KOPT-K1 (cell line): ENCODE results near the gene CCDC110.

Source experiments
- H3K27ac ChIP-seq: fragments of 200-600 bp; sonication (generic); 2 replicates; pipeline ENCODE4 v1.5.1; 2016; ENCODE audit warnings: antibody characterized with exemption, mild to moderate bottlenecking, low read depth, low read length; ENCODE audit not compliant: poor library complexity, severe bottlenecking
- H3K36me3 ChIP-seq: fragments of 200-600 bp; sonication (generic); 2 replicates; pipeline ENCODE4 v1.5.1; 2017; ENCODE audit warnings: antibody characterized with exemption, mild to moderate bottlenecking, low read length, moderate library complexity; ENCODE audit not compliant: insufficient read depth
- H3K9me3 ChIP-seq: fragments of 200-600 bp; sonication (generic); 2 replicates; pipeline ENCODE4 v1.5.1; 2017; ENCODE audit warnings: antibody characterized with exemption, low read length, mild to moderate bottlenecking; ENCODE audit not compliant: insufficient read depth, poor library complexity, severe bottlenecking

The CCDC110 gene

DNA sequence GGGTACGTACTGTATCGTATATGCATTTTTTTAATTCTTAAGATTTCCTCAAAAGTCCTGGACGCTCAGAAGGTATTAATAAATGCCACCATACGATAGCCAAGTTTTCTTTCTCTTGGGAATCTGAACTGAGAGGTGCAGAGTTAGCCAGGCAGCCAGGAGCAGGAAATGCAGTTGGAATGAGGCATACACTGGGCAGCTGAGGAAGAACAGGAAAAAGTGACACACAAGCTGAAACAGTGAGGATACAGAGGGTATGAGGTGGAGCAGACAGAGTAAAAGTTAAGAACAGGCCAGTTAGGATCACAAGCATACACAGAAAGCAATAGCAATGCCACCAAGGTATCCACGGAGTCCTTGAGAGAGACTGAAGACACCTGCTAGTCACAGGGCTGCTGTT, 59.1 kb downstream of the CCDC110 start:
- Histone ChIP-seq H3K27ac (no peak overlapping the region), H3K9me3 (no peaks in the 10 kb centered on the region), H3K36me3 (peaks cover 29% of the 10 kb centered on the region)

DNA sequence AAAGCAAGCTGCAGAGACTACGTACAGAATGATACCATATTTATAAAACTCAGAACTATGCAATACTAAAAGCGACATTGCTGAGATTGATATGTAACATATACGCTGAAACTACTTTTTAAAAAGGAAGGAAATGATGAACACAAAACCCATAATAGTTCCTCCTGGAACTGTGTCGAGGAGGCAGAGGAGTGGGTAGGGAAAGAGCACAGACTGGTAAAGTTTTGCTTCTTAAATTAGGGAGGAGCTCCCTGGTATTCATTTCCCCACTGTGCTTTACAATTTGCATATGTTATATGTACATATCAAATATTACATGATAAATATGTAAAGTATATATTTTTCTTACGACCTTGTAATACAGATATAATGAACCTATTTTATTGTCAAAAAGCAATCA, 59.7 kb downstream of the CCDC110 start:
- Histone ChIP-seq H3K36me3 (peaks cover 23% of the 10 kb centered on the region), H3K9me3 (no peaks in the 10 kb centered on the region)

DNA sequence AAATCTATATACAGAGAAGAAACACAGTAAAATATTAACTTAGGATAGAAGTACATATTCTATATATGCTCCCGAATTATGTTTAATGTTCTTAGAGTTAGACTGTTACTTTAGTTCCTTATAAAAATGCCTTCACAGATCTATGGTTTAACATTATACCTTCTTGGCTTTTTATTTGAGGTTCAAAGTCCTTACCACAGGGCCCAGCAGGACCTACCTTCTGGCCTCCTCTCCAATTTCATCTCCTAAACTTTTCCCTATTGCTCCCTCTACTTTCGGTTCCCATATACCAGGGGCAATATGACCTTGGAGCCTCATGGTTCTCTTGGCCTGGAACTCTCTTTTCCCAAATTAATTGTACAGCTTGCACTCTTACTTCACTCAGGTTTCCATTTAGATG, 63.1 kb downstream of the CCDC110 start:
- no peak overlapping the region for H3K27ac ChIP-seq
- no peaks in the 10 kb centered on the region for H3K9me3 ChIP-seq
- H3K36me3 ChIP-seq = peaks cover 25% of the 10 kb centered on the region

More for the DNA sequence above, 59.7 kb downstream of the CCDC110 start:
- H3K27ac ChIP-seq = no peak overlapping the region

DNA sequence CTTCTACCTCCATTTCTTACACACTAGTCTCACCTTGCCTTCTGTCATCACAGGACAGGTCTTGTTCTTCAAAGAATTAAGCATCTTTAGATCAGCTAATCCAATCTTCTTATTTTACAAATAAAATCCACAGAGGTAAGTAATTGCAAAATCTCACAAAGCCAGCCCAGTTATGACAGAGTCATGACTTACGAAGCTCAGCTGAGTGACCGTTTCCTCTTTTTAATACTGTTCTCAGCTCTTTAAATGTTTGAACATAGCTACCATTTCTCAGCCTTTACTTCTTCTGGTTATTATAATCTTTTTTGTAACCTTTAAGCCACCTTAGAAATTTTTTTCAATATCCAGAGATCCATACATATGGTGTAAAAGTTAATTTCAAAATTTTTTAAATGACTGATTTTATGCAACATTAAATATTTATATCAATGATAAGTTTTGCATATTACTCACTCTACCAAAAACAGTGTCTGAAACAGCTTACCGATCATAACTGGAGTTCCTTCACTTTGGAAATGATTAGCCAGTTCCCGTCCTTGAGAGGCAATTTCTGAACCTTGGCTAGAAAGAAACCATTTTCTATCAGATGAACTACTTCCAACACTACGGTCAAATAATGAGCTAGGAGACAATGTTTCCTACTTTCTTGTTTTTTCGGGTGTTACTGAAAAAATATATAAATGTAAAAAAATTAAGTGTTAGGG, 66.1 kb downstream of the CCDC110 start:
- H3K27ac ChIP-seq = no peak overlapping the region
- H3K36me3 ChIP-seq = peaks cover 43% of the 10 kb centered on the region
- no peaks in the 10 kb centered on the region for H3K9me3 ChIP-seq

DNA sequence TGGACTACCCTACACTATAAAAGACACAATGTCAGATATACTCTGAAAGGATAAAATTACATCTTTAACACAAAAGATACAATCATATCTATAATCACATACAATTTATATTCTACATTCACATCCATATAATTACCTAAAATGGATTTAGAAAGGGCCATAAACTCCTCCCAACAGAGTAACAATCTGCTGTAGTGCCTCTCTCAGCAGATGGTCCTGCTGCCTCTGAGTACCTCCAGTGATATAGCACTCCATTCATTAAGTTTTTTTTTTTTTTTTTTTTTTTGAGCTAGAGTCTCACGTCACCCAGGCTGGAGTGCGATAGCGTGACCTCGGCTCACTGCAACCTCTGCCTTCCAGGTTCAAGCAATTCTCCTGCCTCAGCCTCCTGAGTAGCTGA, 67.5 kb downstream of the CCDC110 start:
- H3K36me3 ChIP-seq = peaks cover 58% of the 10 kb centered on the region

DNA sequence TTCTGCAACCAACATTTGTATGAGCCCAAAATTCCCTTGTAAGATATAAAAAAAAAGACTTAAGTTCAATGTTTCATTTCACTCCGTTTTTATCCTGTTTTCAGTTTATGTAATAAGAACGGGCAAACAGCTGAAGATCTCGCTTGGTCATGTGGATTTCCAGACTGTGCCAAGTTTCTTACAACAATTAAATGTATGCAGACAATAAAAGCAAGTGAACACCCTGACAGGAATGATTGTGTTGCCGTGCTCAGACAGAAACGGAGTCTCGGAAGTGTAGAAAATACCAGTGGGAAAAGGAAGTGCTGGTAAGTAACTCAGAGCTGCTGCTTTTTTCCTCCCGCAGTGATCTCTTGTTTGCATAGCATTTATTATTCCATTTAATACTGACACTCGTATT, 72.1 kb downstream of the CCDC110 start:
- Histone ChIP-seq H3K9me3 (no peaks in the 10 kb centered on the region), H3K27ac (no peak overlapping the region), H3K36me3 (peaks cover 53% of the 10 kb centered on the region)

More for the DNA sequence above, 67.5 kb downstream of the CCDC110 start:
- H3K9me3 ChIP-seq = no peaks in the 10 kb centered on the region
- H3K27ac ChIP-seq = no peak overlapping the region

DNA sequence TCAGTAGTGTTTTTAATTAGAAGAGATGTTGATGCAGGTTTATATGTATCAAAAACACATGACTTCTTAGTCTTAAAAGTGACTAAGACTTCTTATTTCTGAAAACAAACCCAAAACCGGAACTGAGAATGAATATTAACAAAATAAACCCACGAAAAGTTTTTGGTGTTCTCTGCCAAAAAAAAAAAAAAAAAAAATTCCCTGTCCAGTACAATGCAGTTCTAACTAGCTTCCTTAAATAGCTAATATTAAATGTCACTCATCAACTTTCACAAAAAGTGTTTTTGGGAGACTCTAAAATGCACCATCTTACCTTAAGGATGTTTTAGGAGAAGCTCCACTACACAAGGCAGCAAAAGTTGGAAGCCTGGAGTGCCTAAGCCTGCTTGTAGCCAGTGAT, 72.9 kb downstream of the CCDC110 start:
- Histone ChIP-seq H3K9me3 (no peaks in the 10 kb centered on the region), H3K27ac (no peak overlapping the region), H3K36me3 (peaks cover 53% of the 10 kb centered on the region)

DNA sequence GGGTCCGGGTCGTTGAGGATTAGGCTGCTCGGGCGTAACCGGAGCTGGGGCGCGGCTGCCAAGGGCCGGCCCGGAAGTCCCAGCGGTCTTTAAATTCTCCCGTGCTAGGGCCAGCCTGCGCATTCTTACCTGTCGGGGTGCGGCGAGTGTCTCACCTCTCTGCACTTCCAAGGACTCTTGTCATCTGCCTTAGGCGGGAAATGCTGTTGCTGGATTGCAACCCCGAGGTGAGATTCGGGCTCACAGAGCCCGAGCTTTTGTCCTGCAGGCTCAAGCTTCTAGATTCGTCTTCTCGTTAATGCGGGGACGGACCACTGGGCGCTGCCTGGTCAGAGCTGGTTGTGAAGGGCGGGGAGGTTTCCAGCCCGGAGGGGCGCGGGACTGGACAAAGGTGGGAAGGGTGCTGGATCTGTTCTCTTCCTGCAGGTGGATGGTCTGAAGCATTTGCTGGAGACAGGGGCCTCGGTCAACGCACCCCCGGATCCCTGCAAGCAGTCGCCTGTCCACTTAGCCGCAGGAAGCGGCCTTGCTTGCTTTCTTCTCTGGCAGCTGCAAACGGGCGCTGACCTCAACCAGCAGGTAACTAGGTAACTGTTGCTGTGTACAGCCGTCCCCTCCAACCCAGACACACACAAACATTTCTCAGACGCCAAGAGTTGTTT, 74.7 kb downstream of the CCDC110 start, which contains the start of gene ANKRD37:
Gene ANKRD37, plus strand, starts transcription at position 118 of the 662 bp plus-strand sequence. Its CDS starts 83 bp downstream, at position 201.
- Histone ChIP-seq H3K36me3 (peaks cover 39% of the 10 kb centered on the region), H3K27ac (peak within 1 kb of the TSS; percentile 89), H3K9me3 (no peaks in the 10 kb centered on the region)

DNA sequence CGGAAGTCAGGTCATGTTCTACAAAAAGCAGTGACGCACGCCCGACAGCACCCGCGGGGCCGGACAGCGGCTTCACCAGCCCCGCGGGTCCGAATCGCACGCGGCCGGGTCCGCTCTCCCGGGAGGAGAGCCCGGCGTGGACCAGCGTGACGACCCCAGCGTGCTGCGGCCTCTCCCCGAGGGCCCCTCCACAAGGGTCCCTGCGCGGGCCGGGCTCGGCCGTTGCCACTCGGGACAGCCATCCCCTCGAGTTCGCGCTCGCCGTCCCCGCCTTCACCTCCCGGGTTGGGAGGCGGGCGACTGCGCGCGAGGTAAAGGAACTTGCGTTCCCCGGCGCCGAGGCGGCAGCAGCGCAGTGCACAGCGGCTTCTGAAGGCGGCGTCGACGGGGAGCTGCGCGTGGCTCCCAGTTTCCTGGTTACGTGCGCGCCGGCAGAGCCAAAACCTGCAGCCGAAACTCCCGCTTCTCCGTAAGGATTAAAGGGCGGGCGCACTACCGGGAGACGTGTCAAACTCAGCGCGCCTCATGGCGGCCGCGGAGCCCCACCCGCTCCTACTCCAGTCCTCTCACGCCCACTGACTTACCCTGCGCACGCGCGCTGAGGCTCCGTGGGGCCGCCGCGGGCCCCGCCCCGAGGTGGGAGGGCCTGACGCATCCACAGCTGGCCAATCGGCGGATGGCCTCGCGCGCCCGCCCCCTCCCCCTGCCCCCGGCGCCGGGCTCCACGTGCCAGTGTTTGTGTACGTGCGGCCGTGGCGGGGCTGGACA, 75.4 kb downstream of the CCDC110 start:
- Histone ChIP-seq H3K9me3 (no peaks in the 10 kb centered on the region), H3K36me3 (peaks cover 32% of the 10 kb centered on the region), H3K27ac (peak overlapping the region; percentile 89)

DNA sequence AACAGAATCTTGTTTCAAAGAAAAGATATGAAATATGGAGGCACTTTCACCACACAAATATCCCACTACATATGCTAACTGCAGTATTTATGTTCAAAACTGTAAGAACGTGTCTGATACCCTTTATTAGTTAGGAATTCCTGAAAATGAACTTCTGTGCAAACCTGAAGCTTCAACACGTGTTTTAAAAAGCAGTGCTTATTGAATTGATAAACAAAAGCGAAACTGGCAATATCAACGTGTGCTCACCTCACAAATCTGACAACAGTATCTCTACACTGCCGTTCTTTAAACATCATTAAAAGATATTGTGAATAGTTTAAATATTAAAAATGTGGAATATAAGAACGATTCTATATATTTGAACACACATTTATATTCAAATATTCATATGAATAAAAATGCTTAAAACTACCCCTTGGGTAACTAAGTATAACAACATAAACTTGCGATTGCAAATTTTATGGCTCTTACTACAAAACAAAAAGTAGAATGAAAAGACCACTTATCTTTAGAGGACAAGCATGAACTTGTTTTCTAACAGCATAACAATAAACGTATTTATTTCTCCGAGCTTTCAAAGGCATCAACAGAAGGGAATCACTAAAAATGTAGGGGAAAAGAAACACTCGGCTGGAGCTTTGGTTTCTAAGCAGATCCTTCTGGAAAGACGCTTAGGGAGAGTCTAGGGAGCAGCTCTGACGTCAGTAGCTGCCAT, 76.1 kb downstream of the CCDC110 start, which contains the start of gene LRP2BP:
Gene LRP2BP, minus strand, starts transcription at position 687 of the 718 bp plus-strand sequence. CDS start 17,738 bp downstream, outside the sequence.
- no peaks in the 10 kb centered on the region for H3K9me3 ChIP-seq
- peaks cover 31% of the 10 kb centered on the region for H3K36me3 ChIP-seq
- peak within 1 kb of the TSS; percentile 89 for H3K27ac ChIP-seq
